ENCODE results near the gene ERI3.

- TF ChIP-seq POLR2A (IDR thresholded peaks at IDR 0.05; ENCODE audit: low read length), result no peak
- TF ChIP-seq GATA1 (IDR thresholded peaks at IDR 0.05; ENCODE audit: low read depth, low read length), result no peak
Observed at GRCh38 chr1:44260792-44261170, 94.3 kb downstream of the ERI3 start.
